ENCODE data around the gene BEST2.

DNA sequence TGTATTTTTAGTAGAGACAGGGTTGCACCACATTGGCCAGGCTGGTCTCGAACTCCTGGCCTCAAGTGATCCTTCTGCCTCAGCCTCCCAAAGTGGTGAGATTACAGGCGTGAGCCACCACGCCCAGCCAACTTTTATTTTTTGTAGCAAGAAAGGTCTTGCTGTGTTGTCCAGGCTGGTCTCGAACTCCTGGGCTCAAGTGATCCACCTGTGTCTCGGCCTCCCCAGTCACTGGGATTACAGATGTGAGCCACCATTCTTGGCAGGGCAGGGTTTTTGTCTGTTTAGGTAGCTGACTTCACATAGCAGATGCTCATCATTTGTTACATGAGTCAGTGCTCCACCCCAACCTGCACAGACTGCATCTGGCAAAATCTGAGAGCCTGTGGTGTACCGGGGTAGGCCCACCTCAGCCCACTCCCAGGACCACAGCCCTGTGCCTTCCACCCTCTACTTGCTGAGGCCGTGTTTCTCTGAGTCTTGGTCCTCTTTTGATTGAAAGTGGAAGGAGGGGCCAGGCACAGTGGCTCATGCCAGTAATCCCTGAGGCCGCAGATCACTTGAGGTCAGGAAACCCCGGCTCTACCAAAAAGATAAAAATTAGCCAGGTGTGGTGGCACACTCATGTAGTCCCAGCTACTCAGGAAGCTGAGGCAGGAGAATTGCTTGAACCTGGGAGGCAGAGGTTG is 23.7 kb upstream of the BEST2 start:
- TF ChIP-seq, protein P1, sequence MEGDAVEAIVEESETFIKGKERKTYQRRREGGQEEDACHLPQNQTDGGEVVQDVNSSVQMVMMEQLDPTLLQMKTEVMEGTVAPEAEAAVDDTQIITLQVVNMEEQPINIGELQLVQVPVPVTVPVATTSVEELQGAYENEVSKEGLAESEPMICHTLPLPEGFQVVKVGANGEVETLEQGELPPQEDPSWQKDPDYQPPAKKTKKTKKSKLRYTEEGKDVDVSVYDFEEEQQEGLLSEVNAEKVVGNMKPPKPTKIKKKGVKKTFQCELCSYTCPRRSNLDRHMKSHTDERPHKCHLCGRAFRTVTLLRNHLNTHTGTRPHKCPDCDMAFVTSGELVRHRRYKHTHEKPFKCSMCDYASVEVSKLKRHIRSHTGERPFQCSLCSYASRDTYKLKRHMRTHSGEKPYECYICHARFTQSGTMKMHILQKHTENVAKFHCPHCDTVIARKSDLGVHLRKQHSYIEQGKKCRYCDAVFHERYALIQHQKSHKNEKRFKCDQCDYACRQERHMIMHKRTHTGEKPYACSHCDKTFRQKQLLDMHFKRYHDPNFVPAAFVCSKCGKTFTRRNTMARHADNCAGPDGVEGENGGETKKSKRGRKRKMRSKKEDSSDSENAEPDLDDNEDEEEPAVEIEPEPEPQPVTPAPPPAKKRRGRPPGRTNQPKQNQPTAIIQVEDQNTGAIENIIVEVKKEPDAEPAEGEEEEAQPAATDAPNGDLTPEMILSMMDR (IDR thresholded peaks at IDR 0.05), result no peak
- no peak for TF ChIP-seq EP300 (IDR thresholded peaks at IDR 0.05)
